GM18861 (cell line): ENCODE data around the gene TMC8.
"Not testable (repeated sequence)": the region's sequence is repeated elsewhere in the genome, so short reads cannot be mapped to it uniquely, and the experiment has no call there.

Source experiments
- ATAC-seq: cut with Tn5 transposase; IDR thresholded peaks from one replicate; pipeline ENCODE4 v1.9.1; 2021; ENCODE audit not compliant: unreplicated experiment

TMC8 gene, protein sequence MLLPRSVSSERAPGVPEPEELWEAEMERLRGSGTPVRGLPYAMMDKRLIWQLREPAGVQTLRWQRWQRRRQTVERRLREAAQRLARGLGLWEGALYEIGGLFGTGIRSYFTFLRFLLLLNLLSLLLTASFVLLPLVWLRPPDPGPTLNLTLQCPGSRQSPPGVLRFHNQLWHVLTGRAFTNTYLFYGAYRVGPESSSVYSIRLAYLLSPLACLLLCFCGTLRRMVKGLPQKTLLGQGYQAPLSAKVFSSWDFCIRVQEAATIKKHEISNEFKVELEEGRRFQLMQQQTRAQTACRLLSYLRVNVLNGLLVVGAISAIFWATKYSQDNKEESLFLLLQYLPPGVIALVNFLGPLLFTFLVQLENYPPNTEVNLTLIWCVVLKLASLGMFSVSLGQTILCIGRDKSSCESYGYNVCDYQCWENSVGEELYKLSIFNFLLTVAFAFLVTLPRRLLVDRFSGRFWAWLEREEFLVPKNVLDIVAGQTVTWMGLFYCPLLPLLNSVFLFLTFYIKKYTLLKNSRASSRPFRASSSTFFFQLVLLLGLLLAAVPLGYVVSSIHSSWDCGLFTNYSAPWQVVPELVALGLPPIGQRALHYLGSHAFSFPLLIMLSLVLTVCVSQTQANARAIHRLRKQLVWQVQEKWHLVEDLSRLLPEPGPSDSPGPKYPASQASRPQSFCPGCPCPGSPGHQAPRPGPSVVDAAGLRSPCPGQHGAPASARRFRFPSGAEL

DNA sequence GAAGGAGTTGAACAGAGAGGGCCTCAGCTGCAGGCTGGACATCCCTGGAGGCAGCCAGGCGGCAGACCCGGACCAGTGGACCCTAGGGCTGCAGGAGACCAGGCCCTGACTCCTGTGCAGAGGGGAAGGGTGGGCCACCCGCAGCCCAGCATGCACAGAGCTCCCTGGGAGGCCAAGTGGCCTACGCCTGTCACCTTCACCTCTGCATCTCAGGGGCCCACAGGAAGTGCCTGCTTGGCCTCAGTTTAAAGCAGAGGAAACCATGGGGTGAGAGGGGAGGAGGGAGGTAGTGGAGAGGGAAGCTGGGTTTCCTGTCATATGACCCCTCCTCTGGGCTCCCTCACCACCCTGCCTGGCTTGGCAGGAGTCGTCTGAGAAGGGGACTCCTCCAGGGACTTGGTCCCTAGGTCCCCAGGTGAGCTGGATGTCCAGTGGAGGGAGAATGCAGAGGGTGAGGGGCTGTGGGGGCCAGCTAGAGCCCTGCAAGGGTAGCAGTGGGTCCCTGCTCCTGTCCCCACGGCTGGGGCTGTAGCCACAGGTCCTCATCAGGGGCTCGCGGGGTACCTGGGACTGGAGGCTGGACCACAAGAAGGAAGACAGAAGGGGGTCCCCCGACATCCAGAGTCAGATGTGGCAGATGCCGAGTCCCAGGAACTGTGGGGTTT lies at the start of gene TMC8:
Gene TMC8, plus strand, starts transcription at position 335 of the 665 bp plus-strand sequence. CDS start 818 bp downstream, outside the sequence.
- peak; percentile 29 for ATAC-seq

DNA sequence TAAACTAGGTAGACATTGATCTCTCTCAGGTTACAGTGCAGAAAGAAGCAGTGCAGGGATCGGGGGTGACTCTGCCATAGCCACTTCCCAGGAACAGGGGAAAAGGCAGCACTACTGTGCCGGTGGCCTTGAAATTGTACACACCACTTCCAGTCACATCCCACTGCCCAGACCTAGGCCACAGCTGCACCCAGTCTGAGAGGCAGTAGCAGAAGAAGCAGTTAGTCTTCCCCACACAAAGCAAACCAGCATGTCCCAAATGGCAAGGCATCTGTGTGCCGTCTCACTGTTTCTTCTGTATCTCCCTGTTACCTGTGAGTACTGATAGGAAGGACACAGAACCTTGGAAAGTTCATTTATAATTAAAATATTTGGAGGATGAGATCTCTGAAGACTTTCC lies 49.0 kb upstream of the TMC8 start:
- no peak for ATAC-seq

DNA sequence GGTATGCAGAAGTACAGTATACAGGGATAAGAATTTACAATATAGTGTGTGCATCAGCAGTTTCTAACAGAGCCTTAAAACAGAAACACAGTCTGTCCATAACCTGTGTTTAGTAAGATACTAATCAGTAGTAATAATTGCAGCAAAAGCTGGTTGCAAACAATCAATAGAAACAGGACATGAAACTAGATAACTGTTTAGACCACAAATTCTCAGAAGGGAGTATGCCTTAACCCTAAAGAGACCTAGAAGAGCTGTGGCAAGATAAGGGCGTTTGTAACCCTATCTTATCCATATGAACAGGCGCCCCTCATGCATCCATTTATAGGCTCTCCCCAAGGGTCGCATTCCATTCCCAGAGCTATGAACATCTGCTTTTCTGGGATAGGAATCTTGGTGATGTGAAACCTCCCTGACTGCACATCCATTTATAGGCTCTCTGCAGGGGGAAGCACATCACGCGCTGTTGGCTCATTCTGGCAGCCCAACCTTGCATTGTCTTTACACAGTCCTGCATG lies 48.2 kb upstream of the TMC8 start:
- not testable (repeated sequence) for ATAC-seq

DNA sequence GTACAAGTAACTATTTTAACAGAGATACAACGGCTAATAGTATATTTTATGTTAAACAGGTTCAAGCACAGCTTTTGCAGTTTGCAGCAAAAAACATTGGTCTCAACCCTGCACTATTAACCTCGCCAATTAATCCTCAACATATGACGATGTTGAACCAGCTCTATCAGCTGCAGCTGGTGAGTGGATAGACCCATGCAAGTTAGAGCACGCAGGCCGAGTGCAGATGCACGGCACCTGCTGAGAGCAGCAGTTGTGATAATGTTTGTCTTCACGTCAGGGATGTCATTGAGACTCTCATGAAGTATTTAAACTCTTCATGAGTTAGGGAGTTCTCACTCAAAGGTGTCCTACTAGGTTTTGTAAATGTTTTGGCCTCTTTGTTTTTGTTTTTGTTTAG lies 47.6 kb upstream of the TMC8 start:
- no peak for ATAC-seq

DNA sequence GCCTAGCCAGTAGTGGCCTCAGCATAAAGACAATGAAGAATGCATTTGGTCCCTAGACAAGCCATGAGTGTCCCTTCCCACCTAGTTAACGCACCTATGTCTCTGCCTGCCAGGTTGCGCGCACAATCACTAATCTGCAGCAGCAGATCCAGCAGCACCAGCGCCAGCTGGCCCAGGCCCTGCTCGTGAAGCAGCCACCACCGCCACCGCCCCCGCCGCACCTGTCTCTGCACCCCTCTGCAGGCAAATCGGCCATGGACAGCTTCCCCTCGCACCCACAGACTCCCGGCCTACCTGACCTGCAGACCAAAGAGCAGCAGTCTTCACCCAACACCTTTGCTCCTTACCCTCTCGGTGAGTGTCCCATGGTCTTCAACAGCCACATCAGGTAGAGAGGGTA lies 43.8 kb upstream of the TMC8 start:
- no peak for ATAC-seq

DNA sequence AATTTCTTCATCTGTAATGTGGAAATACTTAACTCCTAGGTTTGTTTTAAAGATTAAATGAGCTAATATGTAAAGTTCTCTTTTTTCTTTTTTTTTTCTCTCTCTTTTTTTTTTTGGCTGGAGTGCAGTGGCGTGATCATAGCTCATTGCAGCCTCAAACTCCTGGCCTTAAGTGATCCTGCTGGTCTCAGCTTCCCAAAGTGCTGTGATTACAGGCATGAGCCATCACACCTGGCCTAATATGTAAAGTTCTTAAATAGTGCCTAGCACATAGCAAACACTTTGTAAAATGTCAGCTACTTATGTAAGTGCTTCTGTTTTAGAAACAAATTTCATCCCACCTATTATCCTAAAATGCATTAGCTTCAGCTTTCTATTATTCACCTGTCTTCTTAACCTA lies 42.0 kb upstream of the TMC8 start:
- ATAC-seq = no peak

DNA sequence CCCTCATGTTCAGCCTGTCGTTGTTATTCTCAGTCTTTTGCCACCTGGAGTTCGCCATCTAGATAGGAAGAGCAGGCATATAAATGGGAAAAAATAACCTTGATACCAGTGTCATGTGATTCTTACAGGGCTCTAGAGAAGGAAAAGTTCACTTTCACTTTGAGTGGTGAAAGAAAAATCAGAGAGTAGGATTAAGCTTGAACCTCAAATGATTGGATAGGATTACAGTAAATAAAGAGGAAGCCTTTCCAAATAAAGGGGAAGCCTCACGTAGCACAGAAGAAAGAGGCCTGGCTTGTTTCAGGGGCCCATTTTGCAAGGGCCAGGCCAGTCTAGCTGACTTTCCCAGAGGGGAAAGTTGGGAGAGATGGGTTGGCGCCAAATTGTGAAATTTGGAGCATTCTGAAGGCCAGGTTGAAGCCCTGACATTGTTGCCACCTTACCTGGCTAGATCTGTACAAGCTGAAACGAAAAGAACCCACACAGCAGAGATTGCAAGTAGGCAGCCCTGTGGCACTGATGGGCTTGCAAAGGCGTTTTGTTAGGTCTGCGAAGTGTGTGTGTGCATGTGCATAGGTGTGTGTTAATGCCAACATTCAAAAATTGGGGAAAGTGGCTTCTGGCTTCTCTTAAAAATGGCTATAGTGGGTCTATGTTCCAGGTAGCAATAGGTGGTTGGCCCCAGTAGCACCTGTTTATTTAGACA lies 40.8 kb upstream of the TMC8 start:
- no peak for ATAC-seq

DNA sequence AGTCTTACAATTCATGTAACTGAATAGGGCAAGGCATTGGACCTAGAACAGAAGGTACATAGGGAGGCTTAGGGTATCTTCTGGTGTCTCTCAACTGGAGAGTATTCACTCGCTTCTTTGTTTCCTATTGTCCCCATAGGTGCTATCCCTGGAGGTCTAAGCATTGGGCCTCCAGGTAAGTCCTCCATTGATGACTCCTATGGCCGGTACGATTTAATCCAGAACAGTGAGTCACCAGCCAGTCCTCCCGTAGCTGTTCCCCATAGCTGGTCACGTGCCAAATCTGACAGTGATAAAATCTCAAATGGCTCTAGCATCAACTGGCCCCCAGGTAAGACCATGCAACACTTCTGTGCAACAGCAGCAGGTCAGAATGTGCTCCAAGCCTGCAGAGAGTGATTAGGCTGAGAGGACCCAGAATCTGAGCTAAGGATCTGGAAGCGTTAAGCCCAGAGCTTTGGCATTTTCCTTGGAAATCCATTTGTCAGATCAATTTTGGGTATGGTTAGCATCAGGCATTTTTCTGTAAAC lies 37.7 kb upstream of the TMC8 start:
- no peak for ATAC-seq

DNA sequence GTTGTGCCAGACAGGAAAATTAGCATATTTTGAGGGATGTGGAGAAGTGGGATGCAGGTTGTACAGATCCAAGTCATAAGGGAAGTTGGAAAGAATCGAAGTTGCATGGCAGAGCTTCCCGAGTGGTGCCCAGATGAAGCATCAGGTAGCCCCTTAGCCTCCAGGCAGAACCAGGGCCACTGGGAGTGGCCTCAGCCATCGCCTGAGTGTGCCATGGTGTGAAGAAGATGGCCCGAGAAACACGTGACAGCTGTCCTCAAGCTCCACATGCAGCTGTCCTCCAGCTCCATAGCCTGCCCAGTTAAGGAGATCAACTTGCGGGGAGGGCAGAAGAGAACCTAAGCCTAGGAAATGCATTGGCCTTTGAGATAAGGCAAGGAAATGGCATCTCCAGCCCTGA lies 35.5 kb upstream of the TMC8 start:
- ATAC-seq = no peak

DNA sequence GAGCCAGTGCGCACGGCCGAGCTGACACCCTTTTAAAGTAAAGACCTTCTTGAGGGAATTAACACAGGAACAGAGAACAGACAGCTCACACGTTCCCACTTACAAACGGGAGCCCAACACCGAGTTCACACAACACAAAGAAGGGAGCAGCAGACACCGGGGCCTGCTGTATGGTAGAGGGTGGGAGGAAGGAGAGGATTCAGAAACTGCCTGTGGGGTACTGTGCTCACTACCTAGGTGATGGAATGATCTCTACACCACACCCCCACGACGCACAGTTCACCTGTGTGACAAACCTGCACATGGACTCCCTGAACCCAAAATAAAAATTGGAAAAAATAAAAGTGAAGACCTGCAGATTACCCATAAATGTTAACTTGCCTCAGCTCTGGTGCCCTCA lies 34.5 kb upstream of the TMC8 start:
- ATAC-seq = no peak

DNA sequence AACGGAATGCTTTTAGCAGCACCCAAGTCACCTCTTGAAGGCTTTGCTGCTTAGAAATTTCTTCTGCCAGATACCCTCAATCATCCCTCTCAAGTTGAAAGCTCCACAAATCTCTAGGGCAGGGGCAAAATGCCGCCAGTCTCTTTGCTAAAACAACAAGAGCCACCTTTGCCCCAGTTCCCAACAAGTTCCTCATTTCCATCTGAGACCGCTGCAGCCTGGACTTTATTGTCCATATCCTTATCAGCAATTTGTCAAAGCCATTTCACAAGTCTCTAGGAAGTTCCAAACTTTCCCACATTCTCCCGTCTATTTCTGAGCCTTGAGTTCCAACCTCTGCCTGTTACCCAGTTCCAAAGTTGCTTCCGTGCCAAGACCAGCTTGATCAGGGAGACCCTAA lies 29.5 kb upstream of the TMC8 start:
- no peak for ATAC-seq

DNA sequence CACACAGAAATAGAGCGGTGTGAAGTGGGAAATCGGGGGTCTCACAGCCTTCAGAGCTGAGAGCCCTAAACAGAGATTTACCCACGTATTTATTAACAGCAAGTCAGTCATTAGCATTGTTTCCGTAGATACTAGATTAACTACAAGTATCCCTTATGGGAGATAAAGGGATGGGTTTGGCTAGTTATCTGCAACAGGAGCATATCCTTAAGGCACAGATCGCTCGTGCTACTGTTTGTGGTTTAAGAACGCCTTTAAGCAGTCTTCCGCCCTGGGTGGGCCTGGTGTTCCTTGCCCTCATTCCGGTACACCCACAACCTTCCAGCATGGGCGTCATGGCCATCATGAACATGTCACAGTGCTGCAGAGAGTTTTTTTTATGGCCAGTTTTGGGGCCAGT lies 29.0 kb upstream of the TMC8 start:
- ATAC-seq = no peak

DNA sequence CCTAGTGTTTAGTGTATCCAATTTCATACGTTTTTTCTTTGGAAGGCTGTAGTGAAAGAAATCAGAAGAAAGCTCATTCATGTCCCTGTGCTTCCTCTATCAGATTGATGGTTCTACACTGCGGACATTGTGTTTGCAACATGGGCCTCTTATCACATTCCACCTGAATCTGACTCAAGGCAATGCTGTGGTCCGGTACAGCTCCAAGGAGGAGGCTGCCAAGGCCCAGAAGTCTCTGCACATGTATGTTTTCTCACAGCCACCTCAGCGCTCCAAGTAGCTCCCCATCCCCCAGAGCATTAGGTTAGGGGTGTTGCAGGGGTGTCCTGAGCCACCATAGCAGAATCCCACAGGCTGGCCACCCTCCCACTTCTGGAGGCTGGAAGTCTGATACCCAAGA lies 27.3 kb upstream of the TMC8 start:
- ATAC-seq = no peak

DNA sequence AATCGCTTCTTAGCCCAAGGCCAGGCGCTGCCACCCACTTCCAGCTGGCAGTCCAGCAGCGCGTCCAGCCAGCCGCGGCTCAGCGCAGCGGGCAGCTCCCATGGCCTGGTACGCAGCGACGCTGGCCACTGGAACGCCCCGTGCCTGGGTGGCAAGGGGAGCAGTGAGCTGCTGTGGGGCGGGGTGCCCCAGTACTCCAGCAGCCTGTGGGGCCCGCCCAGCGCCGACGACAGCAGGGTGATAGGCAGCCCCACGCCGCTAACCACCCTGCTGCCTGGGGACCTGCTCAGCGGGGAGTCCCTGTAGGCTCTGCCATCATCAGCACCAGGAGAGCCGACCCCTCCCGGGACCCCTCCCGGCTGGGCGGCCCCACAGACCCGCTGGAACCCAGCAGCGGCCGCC lies 26.0 kb upstream of the TMC8 start:
- no peak for ATAC-seq

DNA sequence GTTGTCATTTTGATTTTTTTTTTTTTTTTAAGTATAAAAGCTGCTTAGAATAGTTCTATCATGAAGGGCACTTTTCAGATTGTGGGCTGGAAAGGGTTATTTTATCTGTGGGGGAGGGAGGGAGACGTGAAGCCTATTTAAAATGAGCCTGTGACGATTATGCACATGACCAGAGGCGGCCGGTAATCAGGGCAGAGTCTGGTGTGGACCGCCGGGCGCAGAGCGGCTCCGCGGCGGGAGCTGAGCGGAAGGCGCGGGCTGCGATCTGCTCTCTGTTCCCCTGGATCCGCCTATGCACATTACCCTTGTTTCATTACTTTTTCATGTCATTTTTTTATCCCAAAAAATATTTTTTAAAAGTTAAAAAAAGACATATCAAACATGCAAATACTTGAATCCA lies 25.5 kb upstream of the TMC8 start:
- no peak for ATAC-seq

DNA sequence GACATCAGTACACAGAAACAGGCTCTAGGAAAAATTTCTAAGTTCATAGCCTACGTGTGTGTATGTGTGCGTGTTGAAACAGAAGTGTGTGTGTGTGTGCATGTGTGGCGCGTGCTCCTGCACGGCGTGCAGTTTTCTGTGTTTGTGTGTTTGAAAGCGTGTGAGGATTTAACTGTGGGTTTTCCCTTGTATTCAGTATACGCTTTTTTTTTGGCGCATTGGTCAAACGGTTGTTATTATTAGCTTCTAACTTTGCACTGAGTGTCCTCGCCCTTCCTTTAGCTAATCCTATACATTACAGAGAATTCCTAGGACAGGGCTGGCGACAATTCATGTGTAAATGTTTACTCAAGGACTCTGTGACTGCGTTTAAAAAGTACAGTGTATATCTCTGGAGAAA lies 25.0 kb upstream of the TMC8 start:
- no peak for ATAC-seq

DNA sequence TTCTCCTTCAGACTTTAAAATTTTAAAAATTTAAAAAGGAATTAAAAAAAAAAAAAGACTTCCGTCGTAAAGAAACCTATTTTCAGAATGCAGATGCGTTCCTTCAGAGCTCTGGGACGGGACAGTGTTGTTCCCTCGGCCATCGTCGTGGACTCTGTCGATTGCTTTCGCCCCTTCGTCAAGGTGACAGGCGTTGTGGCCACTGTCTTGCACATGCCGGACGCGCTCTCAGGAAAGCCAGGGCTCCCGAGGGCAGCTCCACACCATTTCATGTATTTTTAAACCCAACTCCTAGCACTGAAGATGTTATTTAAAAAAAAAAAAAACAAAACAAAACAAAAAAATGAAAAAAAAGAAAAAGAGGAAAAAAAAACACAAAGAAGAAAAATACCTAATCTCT lies 24.4 kb upstream of the TMC8 start:
- ATAC-seq = no peak

DNA sequence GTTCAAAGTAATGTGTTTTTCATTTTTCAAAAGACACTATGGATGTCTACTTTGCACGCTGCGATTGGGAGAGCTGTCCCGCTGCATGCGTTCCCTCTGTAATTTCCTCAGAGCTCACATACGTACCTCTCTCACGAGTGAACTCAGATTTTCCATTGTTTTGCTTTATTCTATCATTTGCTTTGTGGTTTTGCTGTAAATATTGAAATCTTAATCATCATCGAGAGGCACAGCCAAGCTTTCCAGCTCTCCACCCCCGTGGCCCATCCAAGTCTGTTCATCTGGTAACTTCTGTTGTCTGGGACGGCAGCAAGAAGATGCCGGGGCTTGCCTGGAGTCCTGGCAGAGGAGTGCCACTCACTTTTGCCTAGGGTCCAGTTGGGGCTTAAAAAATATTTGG lies 23.1 kb upstream of the TMC8 start:
- no peak for ATAC-seq

DNA sequence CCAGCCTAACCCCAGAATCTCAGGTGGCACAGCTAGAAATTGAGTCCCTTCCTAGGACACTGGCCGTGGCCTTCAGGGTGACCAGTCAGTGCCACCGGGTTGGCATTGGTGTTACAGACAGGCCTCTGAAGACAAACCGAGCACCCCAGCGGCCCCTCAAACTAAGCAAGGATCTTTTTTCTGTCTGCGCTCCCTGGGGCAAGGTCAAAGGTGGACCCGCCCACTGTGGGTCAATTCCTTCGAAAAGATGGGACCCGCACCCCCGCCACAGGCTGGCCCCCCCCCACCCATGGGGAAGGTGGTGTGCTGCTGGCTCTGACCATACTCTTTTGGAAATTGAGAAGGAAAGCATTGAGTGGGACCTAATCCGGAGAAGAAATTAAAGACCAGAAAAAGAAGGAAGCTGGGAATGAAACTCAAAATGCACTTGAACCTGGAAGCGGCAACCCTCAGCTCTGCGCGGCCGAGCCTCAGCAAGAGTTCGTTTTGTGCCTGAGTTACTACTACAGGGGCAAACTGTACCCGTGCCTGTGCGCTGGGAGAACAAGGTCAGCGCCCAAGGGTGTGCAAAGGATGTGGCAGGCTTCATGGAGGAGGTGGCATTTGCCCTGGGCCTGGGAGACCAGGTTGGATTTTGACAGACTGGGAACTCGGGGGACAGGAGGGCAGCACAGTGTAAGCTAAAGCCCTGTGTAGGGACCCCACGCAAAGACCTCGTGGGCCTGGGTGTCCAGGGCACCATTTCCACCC lies 22.4 kb upstream of the TMC8 start:
- no peak for ATAC-seq
